Smooth muscle cell (in vitro differentiated cells): ENCODE measurements around the gene PBX1. TPM values are rescaled to one million over a fixed set of nuclear protein-coding genes. Genes with fewer than 3 reads are reported as not detected.

ENCODE experiments used
- DNase-seq: peaks from one replicate; lab custom pipeline; 2025; ENCODE audit not compliant: unreplicated experiment; lab: John Stamatoyannopoulos, UW
- H2AFZ ChIP-seq: fragments of 200-600 bp; sonication (generic); 2 replicates; pipeline ENCODE4 v1.6.0; 2016; ENCODE audit warnings: antibody characterized with exemption, low read depth, mild to moderate bottlenecking
- H3F3A ChIP-seq: fragments of 200-600 bp; sonication (generic); 2 replicates; pipeline ENCODE4 v1.6.0; 2017; ENCODE audit warnings: antibody characterized with exemption, low read depth
- H3K27ac ChIP-seq: fragments of 200-600 bp; sonication (generic); 2 replicates; pipeline ENCODE4 v1.5.1; 2016; ENCODE audit warnings: low read depth, mild to moderate bottlenecking
- H3K27me3 ChIP-seq: fragments of 200-600 bp; sonication (generic); 2 replicates; pipeline ENCODE4 v1.6.1; 2016; ENCODE audit warnings: low read depth, mild to moderate bottlenecking
- H3K36me3 ChIP-seq: fragments of 200-600 bp; sonication (generic); 2 replicates; pipeline ENCODE4 v1.5.1; 2016; ENCODE audit warnings: low read depth
- H3K4me1 ChIP-seq: fragments of 200-600 bp; sonication (generic); 2 replicates; pipeline ENCODE4 v1.5.1; 2016; ENCODE audit warnings: low read depth
- H3K4me2 ChIP-seq: fragments of 200-600 bp; sonication (generic); 2 replicates; pipeline ENCODE4 v1.6.0; 2016; ENCODE audit warnings: mild to moderate bottlenecking
- H3K4me3 ChIP-seq: fragments of 200-600 bp; sonication (generic); 2 replicates; pipeline ENCODE4 v1.5.1; 2016; ENCODE audit warnings: mild to moderate bottlenecking
- H3K79me2 ChIP-seq: fragments of 200-600 bp; sonication (generic); 2 replicates; pipeline ENCODE4 v1.6.0; 2016; ENCODE audit warnings: low read depth, mild to moderate bottlenecking
- H3K9ac ChIP-seq: fragments of 200-600 bp; sonication (generic); 2 replicates; pipeline ENCODE4 v1.6.0; 2016; ENCODE audit warnings: low read depth
- H3K9me3 ChIP-seq: fragments of 200-600 bp; sonication (generic); replicated peaks from 2 replicates; pipeline ENCODE4 v1.5.1; 2016; ENCODE audit warnings: low read depth
- H4K20me1 ChIP-seq: fragments of 200-600 bp; sonication (generic); 2 replicates; pipeline ENCODE4 v1.6.0; 2016; ENCODE audit warnings: low read depth
- WGBS: methylation state at CpG from one replicate; pipeline ENCODE4 v1.1.7; 2016; ENCODE audit warnings: low lambda C conversion rate; 5-methylcytosine and 5-hydroxymethylcytosine counted together
- polyA plus RNA-seq: library from polyadenylated mRNA; unstranded; fragments of >200 nt; fragmentation: Nextera tagmentation; extraction: Ambion mirVana; gene quantifications from 2 replicates; pipeline ENCODE4 v1.2.1, GENCODE V29; 2016
- total RNA-seq: library from RNA; depleted of rRNA; stranded (reverse); fragments of >200 nt; gene quantifications from 2 replicates; pipeline ENCODE4 v1.2.3, GENCODE V29; 2014
- TF ChIP-seq, protein P1 (sequence below): fragments of 200-600 bp; sonication (generic); IDR thresholded peaks from 2 replicates; pipeline ENCODE4 v1.5.1; 2017; ENCODE audit warnings: borderline replicate concordance, mild to moderate bottlenecking, antibody characterized with exemption; ENCODE audit not compliant: insufficient read depth, poor library complexity, severe bottlenecking

Gene PBX1
- total and polyA plus RNA-seq, 2 experiments from 2014 or later: 8.1 to 70.8 TPM

DNA sequence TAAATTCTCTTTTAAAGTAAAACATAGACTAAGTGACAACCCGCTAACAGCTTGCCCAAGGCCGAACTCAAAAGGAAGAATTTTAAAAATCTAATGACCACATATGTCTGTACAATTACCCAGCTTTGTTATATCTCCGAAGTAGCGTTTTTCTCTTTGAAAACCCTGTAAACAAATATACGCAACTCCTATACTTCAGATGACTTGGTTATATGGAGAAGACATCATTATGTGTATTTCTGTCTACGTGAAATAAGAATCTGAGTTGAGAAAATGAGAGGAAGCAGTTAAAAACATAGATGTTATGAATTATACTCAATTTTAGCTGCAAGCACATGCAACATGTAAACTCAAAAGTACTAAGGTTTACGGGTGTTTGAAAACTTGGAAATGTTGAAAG lies 2.0 kb downstream of the PBX1 start:
- Histone ChIP-seq H4K20me1 (no peaks in the 10 kb centered on the region), H3K36me3 (no peaks in the 10 kb centered on the region), H3K4me3 (peak overlapping the region; percentile 71), H3K9me3 (no peaks in the 10 kb centered on the region), H3K79me2 (peaks cover 60% of the 10 kb centered on the region), H3K27me3 (no peaks in the 10 kb centered on the region), H2AFZ (peak overlapping the region; percentile 73), H3F3A (peaks cover 15% of the 10 kb centered on the region), H3K27ac (peak overlapping the region; percentile 66), H3K9ac (peak overlapping the region; percentile 78), H3K4me1 (peaks cover 42% of the 10 kb centered on the region), H3K4me2 (peak overlapping the region; percentile 94)
- WGBS: 1% methylated on average over 7 of the region's 7 CpGs
- no peak for DNase-seq
- TF ChIP-seq, protein P1, sequence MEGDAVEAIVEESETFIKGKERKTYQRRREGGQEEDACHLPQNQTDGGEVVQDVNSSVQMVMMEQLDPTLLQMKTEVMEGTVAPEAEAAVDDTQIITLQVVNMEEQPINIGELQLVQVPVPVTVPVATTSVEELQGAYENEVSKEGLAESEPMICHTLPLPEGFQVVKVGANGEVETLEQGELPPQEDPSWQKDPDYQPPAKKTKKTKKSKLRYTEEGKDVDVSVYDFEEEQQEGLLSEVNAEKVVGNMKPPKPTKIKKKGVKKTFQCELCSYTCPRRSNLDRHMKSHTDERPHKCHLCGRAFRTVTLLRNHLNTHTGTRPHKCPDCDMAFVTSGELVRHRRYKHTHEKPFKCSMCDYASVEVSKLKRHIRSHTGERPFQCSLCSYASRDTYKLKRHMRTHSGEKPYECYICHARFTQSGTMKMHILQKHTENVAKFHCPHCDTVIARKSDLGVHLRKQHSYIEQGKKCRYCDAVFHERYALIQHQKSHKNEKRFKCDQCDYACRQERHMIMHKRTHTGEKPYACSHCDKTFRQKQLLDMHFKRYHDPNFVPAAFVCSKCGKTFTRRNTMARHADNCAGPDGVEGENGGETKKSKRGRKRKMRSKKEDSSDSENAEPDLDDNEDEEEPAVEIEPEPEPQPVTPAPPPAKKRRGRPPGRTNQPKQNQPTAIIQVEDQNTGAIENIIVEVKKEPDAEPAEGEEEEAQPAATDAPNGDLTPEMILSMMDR: no peak

DNA sequence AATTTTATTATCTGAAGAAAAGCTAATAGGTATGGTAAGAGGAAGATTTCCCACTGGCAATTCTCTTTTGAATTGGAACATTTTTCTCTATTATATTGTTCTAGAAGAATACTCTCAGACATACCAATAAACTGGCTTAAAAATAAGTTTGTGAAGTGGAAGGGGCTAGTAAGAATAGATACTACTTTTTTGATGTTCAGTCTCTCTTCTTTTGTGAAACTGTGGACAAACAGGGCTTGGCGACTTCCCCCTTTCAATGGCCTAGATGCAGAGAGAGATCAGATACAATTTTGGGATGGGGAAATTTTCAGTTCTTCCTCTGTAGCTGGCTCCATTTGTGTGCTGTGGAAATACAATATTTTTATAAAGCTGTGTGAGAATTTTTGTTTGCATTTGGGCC lies 2.5 kb downstream of the PBX1 start:
- H2AFZ ChIP-seq: peak overlapping the region; percentile 73
- H3K9ac ChIP-seq: peak overlapping the region; percentile 78
- peaks cover 45% of the 10 kb centered on the region for H3K4me1 ChIP-seq
- no peaks in the 10 kb centered on the region for H3K9me3 ChIP-seq
- H3F3A ChIP-seq: peaks cover 15% of the 10 kb centered on the region
- no peak for DNase-seq
- H3K36me3 ChIP-seq: no peaks in the 10 kb centered on the region
- H4K20me1 ChIP-seq: no peaks in the 10 kb centered on the region
- peak overlapping the region; percentile 94 for H3K4me2 ChIP-seq
- H3K27ac ChIP-seq: peak overlapping the region; percentile 66
- TF ChIP-seq, protein P1: no peak
- peaks cover 64% of the 10 kb centered on the region for H3K79me2 ChIP-seq
- no peaks in the 10 kb centered on the region for H3K27me3 ChIP-seq
- 0% methylated on average over 1 of the region's 1 CpG for WGBS
- H3K4me3 ChIP-seq: peak overlapping the region; percentile 71

DNA sequence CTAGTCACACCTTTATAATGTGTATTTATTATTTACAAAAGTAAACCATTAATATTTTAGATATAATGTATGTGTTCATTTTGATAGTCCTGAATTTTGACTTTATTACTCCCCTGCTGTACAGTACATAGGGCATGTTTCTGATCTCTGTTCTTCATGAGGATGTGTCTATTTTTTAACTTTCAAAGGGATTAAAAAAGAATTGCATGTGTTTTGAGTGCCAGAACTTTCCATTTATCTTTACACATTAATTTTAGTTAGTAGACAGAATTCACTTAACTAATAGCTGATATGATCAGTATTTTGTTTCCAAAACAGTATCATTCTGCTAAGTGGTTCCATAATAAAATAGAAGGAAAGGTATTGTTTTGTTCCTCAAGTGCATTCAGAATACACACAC lies 3.1 kb downstream of the PBX1 start:
- Histone ChIP-seq H3K79me2 (peaks cover 70% of the 10 kb centered on the region), H3K9ac (peak overlapping the region; percentile 78), H3K27ac (peak overlapping the region; percentile 21)

DNA sequence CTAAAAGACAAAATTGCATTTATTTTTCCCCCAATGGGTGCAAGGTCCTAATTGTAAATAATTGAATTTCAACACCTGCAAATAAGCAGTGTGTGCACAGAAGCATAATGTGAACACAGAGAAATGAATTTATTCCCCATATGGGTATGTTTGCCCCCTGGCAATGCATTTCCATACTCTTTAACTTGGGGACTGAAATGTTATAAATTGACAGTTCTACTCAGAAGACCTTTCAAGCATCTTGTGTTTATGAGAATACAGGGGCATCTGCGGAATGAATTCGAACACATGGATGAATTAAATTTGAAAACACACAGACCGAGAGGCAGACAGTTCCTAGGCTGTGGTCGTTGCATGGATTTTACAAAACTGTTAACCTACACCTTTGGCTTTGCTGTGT lies 3.5 kb downstream of the PBX1 start:
- no peak overlapping the region for H2AFZ ChIP-seq
- no peak for DNase-seq
- peak overlapping the region; percentile 13 for H3K27ac ChIP-seq

More for the DNA sequence above, 3.1 kb downstream of the PBX1 start:
- H3K36me3 ChIP-seq: no peaks in the 10 kb centered on the region
- DNase-seq: no peak
- TF ChIP-seq, protein P1: no peak
- H3K4me1 ChIP-seq: peaks cover 45% of the 10 kb centered on the region
- peak overlapping the region; percentile 71 for H3K4me3 ChIP-seq
- peak overlapping the region; percentile 94 for H3K4me2 ChIP-seq
- no peaks in the 10 kb centered on the region for H3K27me3 ChIP-seq
- H3F3A ChIP-seq: peaks cover 15% of the 10 kb centered on the region
- no peak overlapping the region for H2AFZ ChIP-seq
- no peaks in the 10 kb centered on the region for H4K20me1 ChIP-seq
- H3K9me3 ChIP-seq: no peaks in the 10 kb centered on the region

More for the DNA sequence above, 3.5 kb downstream of the PBX1 start:
- no peaks in the 10 kb centered on the region for H3K36me3 ChIP-seq
- no peaks in the 10 kb centered on the region for H4K20me1 ChIP-seq
- peak overlapping the region; percentile 71 for H3K4me3 ChIP-seq
- peak overlapping the region; percentile 94 for H3K4me2 ChIP-seq
- 30% methylated on average over 4 of the region's 4 CpGs for WGBS
- peaks cover 45% of the 10 kb centered on the region for H3K4me1 ChIP-seq
- peaks cover 75% of the 10 kb centered on the region for H3K79me2 ChIP-seq
- H3K9ac ChIP-seq: peak overlapping the region; percentile 15
- H3K27me3 ChIP-seq: no peaks in the 10 kb centered on the region
- TF ChIP-seq, protein P1: no peak
- no peaks in the 10 kb centered on the region for H3K9me3 ChIP-seq
- peaks cover 15% of the 10 kb centered on the region for H3F3A ChIP-seq
